Glutamatergic neuron (in vitro differentiated cells): ENCODE measurements around the gene NKX2-4. TPM values are rescaled to one million over a fixed set of nuclear protein-coding genes. Genes with fewer than 3 reads are reported as not detected.

Experiments
- DNase-seq: peaks from one replicate; pipeline ENCODE4 v3.0.0; 2022
- H3K27ac Mint-ChIP-seq: one replicate; pipeline ENCODE4 v1.8.0; 2020; ENCODE audit warnings: mild to moderate bottlenecking, mixed read lengths, inconsistent platforms; ENCODE audit not compliant: unreplicated experiment
- H3K27me3 Mint-ChIP-seq: one replicate; pipeline ENCODE4 v1.8.0; 2020; ENCODE audit warnings: mild to moderate bottlenecking, moderate library complexity, mixed read lengths, inconsistent platforms; ENCODE audit not compliant: unreplicated experiment
- H3K36me3 Mint-ChIP-seq: one replicate; pipeline ENCODE4 v1.8.0; 2020; ENCODE audit warnings: mild to moderate bottlenecking, mixed read lengths, inconsistent platforms; ENCODE audit not compliant: unreplicated experiment
- H3K4me1 Mint-ChIP-seq: one replicate; pipeline ENCODE4 v1.8.0; 2020; ENCODE audit warnings: mild to moderate bottlenecking, low read depth, mixed read lengths, inconsistent platforms; ENCODE audit not compliant: unreplicated experiment
- H3K4me3 Mint-ChIP-seq: one replicate; pipeline ENCODE4 v1.8.0; 2020; ENCODE audit warnings: mild to moderate bottlenecking, mixed read lengths, inconsistent platforms; ENCODE audit not compliant: unreplicated experiment
- H3K9me3 Mint-ChIP-seq: one replicate; pipeline ENCODE4 v1.8.0; 2020; ENCODE audit warnings: mild to moderate bottlenecking, moderate library complexity, mixed read lengths, inconsistent platforms; ENCODE audit not compliant: unreplicated experiment
- total RNA-seq: library from RNA; stranded (reverse); fragmentation: NEBNext Ultra II Directional; extraction: Animal tissue kit (Norgen Biotek cat#: 25700); gene quantifications from one replicate; pipeline ENCODE4 v1.2.1, GENCODE V29; 2021; ENCODE audit not compliant: unreplicated experiment
- TF ChIP-seq, protein P1 (sequence below): fragments of 200-600 bp; sonication (generic); IDR thresholded peaks from one replicate; pipeline ENCODE4 v1.5.0; 2021; ENCODE audit not compliant: partially characterized antibody, unreplicated experiment

The NKX2-4 gene
- total RNA-seq, 1 donor from 2014 or later, result not detected

DNA sequence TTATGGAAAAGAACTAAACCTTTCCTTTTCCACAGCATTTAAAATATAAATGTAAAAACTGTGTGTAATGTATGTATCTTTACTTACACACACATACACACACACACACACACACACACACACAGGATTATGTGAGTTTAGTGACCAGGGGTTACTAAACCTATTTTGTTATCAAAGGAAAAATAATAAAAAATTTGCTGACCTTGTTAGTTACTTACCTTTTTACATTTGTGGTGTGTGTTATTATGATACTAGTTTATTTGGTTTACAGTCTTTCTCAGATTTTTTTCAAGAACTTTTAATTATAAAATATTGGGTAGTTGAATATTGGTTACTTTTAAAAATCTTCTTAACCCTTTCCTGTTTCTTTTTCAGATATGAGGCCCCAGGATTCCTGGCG is 15.7 kb downstream of the NKX2-4 start:
- no peaks in the 10 kb centered on the region for H3K36me3 Mint-ChIP-seq
- no peak for DNase-seq
- H3K27ac Mint-ChIP-seq, result no peak overlapping the region
- H3K4me3 Mint-ChIP-seq, result no peak overlapping the region
- H3K9me3 Mint-ChIP-seq, result no peaks in the 10 kb centered on the region
- H3K4me1 Mint-ChIP-seq, result peaks cover 17% of the 10 kb centered on the region
- H3K27me3 Mint-ChIP-seq, result peaks cover 2% of the 10 kb centered on the region
- TF ChIP-seq, protein P1, sequence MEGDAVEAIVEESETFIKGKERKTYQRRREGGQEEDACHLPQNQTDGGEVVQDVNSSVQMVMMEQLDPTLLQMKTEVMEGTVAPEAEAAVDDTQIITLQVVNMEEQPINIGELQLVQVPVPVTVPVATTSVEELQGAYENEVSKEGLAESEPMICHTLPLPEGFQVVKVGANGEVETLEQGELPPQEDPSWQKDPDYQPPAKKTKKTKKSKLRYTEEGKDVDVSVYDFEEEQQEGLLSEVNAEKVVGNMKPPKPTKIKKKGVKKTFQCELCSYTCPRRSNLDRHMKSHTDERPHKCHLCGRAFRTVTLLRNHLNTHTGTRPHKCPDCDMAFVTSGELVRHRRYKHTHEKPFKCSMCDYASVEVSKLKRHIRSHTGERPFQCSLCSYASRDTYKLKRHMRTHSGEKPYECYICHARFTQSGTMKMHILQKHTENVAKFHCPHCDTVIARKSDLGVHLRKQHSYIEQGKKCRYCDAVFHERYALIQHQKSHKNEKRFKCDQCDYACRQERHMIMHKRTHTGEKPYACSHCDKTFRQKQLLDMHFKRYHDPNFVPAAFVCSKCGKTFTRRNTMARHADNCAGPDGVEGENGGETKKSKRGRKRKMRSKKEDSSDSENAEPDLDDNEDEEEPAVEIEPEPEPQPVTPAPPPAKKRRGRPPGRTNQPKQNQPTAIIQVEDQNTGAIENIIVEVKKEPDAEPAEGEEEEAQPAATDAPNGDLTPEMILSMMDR, result no peak

- H3K27ac Mint-ChIP-seq, result no peak overlapping the region
- H3K9me3 Mint-ChIP-seq, result no peaks in the 10 kb centered on the region
- no peaks in the 10 kb centered on the region for H3K36me3 Mint-ChIP-seq
- peaks cover 18% of the 10 kb centered on the region for H3K4me1 Mint-ChIP-seq
- H3K4me3 Mint-ChIP-seq, result no peak overlapping the region
- no peak for DNase-seq
- TF ChIP-seq, protein P1, result no peak
- H3K27me3 Mint-ChIP-seq, result peaks cover 4% of the 10 kb centered on the region
Observed at GRCh38 chr20:21380711-21381110, 16.6 kb downstream of the NKX2-4 start.

GRCh38 chr20:21378259-21378658 is 19.1 kb downstream of the NKX2-4 start:
- peaks cover 4% of the 10 kb centered on the region for H3K27me3 Mint-ChIP-seq
- peaks cover 17% of the 10 kb centered on the region for H3K4me1 Mint-ChIP-seq
- TF ChIP-seq, protein P1, result no peak
- no peaks in the 10 kb centered on the region for H3K9me3 Mint-ChIP-seq
- no peaks in the 10 kb centered on the region for H3K36me3 Mint-ChIP-seq
- no peak overlapping the region for H3K4me3 Mint-ChIP-seq
- H3K27ac Mint-ChIP-seq, result no peak overlapping the region
- no peak for DNase-seq

DNA sequence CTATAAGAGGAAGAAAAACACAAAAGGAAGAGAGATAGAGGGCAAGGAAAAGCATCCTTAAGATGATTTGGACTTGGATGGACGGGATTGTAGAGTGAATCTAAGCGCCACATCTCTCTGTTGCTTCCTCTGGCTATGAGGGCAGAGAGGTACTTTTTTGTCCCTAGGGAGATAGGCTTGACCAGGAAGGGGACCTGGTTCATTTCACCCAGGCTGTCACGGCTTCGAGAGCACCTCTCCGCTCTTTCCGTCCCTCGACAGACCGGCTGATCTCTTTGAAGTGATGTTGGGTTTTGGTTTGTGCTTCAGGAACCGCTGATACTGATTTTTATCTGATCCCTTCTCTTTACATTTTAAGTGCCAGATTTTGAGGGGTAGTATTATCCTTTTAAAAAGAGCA is 19.6 kb downstream of the NKX2-4 start:
- no peak overlapping the region for H3K27ac Mint-ChIP-seq
- H3K27me3 Mint-ChIP-seq, result peaks cover 4% of the 10 kb centered on the region
- H3K9me3 Mint-ChIP-seq, result no peaks in the 10 kb centered on the region
- TF ChIP-seq, protein P1, result no peak
- no peaks in the 10 kb centered on the region for H3K36me3 Mint-ChIP-seq
- no peak overlapping the region for H3K4me3 Mint-ChIP-seq
- peaks cover 17% of the 10 kb centered on the region for H3K4me1 Mint-ChIP-seq
- DNase-seq, result no peak

GRCh38 chr20:21376626-21377025 is 20.7 kb downstream of the NKX2-4 start:
- TF ChIP-seq, protein P1, result no peak
- no peaks in the 10 kb centered on the region for H3K9me3 Mint-ChIP-seq
- no peaks in the 10 kb centered on the region for H3K36me3 Mint-ChIP-seq
- no peak overlapping the region for H3K4me3 Mint-ChIP-seq
- DNase-seq, result no peak
- H3K4me1 Mint-ChIP-seq, result peaks cover 17% of the 10 kb centered on the region
- peak overlapping the region; percentile 54 for H3K27ac Mint-ChIP-seq
- H3K27me3 Mint-ChIP-seq, result peaks cover 4% of the 10 kb centered on the region
